Urinary bladder (tissue), 4 donors: Measurements from ENCODE around the gene KCNIP4. TPM values are rescaled to one million over a fixed set of nuclear protein-coding genes. Genes with fewer than 3 reads are reported as not detected.

Experiments used
- DNase-seq: peaks from one replicate; pipeline ENCODE4 v3.0.0-alpha.2; 2015; ENCODE audit errors: extremely low spot score
- H3K27ac ChIP-seq: one replicate; pipeline ENCODE4 v1.5.1; 2013; ENCODE audit warnings: low read depth, mild to moderate bottlenecking, moderate library complexity
- H3K36me3 ChIP-seq: one replicate; pipeline ENCODE4 v1.6.1; 2013; ENCODE audit warnings: mild to moderate bottlenecking, moderate library complexity; ENCODE audit not compliant: insufficient read depth
- H3K4me1 ChIP-seq: one replicate; pipeline ENCODE4 v1.6.1; 2013; ENCODE audit warnings: mild to moderate bottlenecking, moderate library complexity; ENCODE audit not compliant: insufficient read depth
- H3K4me3 ChIP-seq: one replicate; pipeline ENCODE4 v1.5.1; 2013; ENCODE audit warnings: low read depth, low read length
- WGBS: extraction: QIAGEN DNeasy Blood & Tissue Kit; methylation state at CpG from one replicate; pipeline ENCODE4 v1.1.7; 2013; 5-methylcytosine and 5-hydroxymethylcytosine counted together
- polyA plus RNA-seq: library from polyadenylated mRNA; stranded (reverse); fragments of 200-250 nt; gene quantifications from one replicate; pipeline ENCODE4 v1.2.3, GENCODE V29; 2013
- total RNA-seq: library from RNA; depleted of rRNA; stranded (reverse); fragments of >200 nt; gene quantifications from one replicate; pipeline ENCODE4 v1.2.3, GENCODE V29; 2014
- donor health status: healthy with polysubstance abuse.
- donor health status: healthy.

Gene KCNIP4
- total and polyA plus RNA-seq, 2 donors, result 4.9 to 23.5 TPM

GRCh38 chr4:21450331-21450730 lies 498.2 kb downstream of the KCNIP4 start:
- H3K27ac ChIP-seq, result no peak overlapping the region
- H3K36me3 ChIP-seq, result no peaks in the 10 kb centered on the region
- 71% methylated on average over 4 of the region's 4 CpGs for WGBS
- H3K4me1 ChIP-seq, result no peaks in the 10 kb centered on the region
- no peak for DNase-seq
- no peak overlapping the region for H3K4me3 ChIP-seq

DNA sequence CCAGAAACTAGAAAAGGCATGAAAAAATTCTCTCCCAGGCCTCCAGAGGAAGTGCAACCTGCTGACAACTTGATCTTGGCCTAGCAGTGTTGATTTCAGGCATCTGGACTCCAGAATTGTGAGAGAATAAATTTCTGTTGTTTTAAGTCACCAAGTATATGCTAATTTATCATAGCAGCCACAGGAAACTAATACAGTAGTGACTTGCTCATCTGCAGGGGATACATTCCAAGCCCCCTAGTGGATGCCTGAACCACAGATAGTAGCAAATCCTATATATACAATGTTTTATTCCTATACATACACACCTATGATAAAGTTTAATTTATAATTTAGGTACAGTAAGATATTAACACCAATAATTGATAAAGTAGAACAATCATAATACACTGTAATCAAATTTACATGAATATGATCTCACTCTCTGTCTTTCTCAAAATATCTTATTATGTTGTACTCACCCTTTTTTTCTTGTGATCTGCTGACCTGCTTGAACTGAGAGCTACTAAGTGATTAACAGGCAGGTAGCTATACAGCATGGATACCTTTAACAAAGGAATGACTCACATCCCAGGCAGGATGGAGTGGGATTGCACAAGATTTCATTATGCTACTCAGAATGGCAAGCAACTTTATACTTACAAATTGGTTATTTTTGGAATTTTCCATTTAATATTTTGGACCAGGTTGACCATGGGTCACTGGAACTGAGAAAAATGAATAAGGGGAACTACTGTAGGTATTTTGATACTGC lies 501.1 kb downstream of the KCNIP4 start:
- H3K27ac ChIP-seq, result no peak overlapping the region
- H3K36me3 ChIP-seq, result no peaks in the 10 kb centered on the region
- H3K4me3 ChIP-seq, result no peak overlapping the region
- DNase-seq, result no peak
- H3K4me1 ChIP-seq, result no peaks in the 10 kb centered on the region

DNA sequence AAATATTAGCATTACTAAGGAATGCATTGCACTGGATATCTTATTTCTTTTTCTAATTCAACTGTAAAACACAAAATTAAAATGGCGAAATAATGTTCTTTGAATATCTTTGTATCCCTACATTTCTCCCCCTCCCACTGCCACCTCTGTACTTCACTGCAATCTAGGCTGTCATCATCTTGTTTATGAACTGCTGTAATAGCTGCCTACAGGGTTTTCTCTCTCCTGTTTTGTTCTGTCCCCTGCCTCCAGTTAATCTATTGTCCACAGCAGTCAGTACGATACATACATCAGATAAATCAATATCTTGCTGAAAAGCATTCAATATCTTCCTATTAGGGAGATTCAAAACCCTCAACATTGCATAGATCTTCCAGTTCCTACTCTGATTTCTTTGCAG lies 528.4 kb downstream of the KCNIP4 start:
- H3K4me3 ChIP-seq, result no peak overlapping the region
- no peak overlapping the region for H3K27ac ChIP-seq
- 54% methylated on average over 2 of the region's 2 CpGs for WGBS
- no peaks in the 10 kb centered on the region for H3K4me1 ChIP-seq
- no peaks in the 10 kb centered on the region for H3K36me3 ChIP-seq
- no peak for DNase-seq

DNA sequence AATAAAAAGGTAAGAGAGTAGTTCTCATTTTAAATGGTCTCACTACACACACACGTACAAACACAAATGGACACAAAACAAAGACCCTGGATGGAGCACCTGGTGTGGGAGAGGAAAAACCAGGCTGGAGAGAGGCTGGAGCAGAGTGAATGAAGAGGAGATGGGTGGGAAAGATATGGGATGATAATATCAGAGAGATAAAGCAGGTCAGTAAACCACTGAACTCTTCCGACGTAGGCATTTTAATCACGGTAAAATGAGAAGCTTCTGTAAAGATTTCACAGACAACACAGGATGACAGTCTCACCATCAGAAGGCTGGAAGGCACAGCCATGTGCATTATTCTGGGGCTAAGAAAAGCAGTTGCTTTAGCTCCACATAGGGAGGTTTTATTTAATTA lies 532.8 kb downstream of the KCNIP4 start:
- H3K4me1 ChIP-seq, result no peaks in the 10 kb centered on the region
- DNase-seq, result no peak
- no peak overlapping the region for H3K4me3 ChIP-seq
- no peaks in the 10 kb centered on the region for H3K36me3 ChIP-seq
- no peak overlapping the region for H3K27ac ChIP-seq
- WGBS, result 48% methylated on average over 4 of the region's 4 CpGs

DNA sequence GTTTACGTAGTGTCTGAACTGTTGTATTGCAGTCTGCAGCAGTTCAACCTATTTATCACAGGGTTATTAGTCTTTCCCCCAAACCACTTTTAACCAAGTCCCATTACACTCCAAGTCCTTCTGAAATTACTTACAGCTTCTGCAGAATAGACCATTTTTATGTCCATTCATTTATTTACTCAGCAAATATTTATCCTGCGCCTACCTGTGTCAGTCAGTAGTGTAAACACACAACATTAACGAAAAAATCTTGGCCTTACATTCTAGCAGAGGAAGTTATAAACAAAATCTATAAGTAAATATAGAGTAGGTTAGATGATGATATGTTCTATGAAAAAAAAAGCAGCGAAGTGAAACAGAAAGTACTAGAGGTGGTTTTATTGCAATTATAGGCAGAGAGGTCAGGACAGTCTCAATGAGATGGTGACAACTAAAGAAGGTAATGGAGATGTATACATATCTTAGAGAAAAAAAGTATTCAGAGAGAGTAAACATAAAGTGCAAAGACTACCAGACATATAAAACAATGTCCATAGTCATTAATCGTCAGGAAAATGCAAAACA lies 534.7 kb downstream of the KCNIP4 start:
- Histone ChIP-seq H3K4me1 (no peaks in the 10 kb centered on the region), H3K4me3 (no peak overlapping the region), H3K36me3 (no peaks in the 10 kb centered on the region), H3K27ac (no peak overlapping the region)
- no peak for DNase-seq
- WGBS, result 79% methylated on average over 5 of the region's 5 CpGs

GRCh38 chr4:21411086-21411485 lies 537.5 kb downstream of the KCNIP4 start:
- no peaks in the 10 kb centered on the region for H3K36me3 ChIP-seq
- H3K27ac ChIP-seq, result no peak overlapping the region
- 40% methylated on average over 1 of the region's 1 CpG for WGBS
- no peak overlapping the region for H3K4me3 ChIP-seq
- no peak for DNase-seq
- no peaks in the 10 kb centered on the region for H3K4me1 ChIP-seq

- DNase-seq, result no peak
- H3K36me3 ChIP-seq, result no peaks in the 10 kb centered on the region
- H3K4me1 ChIP-seq, result no peaks in the 10 kb centered on the region
- WGBS, result 88% methylated on average over 4 of the region's 4 CpGs
- H3K27ac ChIP-seq, result no peak overlapping the region
- no peak overlapping the region for H3K4me3 ChIP-seq
Observed at GRCh38 chr4:21410372-21410771, 538.2 kb downstream of the KCNIP4 start.

DNA sequence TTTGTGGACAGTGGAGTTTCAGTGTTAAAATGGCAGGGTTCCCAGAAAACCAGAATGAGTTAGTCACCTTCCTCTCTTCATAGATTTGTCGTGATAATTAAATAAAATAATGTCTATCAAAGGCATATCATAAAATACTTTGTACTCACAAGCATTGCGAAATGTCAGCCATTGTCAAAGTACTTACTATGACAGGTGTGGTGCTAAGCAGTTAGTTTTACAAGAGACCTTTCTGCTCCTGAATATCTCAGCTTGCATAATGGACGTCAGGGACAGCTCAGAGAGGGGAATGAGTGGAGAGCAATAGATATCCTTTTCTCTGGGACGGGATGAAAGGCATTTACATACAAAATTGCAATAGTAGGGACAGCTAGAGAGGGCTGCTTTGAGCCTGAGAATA lies 560.9 kb downstream of the KCNIP4 start:
- Histone ChIP-seq H3K27ac (no peak overlapping the region), H3K4me3 (no peak overlapping the region), H3K4me1 (no peaks in the 10 kb centered on the region), H3K36me3 (no peaks in the 10 kb centered on the region)
- WGBS, result 50% methylated on average over 4 of the region's 4 CpGs
- no peak for DNase-seq

- H3K4me1 ChIP-seq, result no peaks in the 10 kb centered on the region
- 83% methylated on average over 3 of the region's 3 CpGs for WGBS
- no peak overlapping the region for H3K27ac ChIP-seq
- H3K4me3 ChIP-seq, result no peak overlapping the region
- no peaks in the 10 kb centered on the region for H3K36me3 ChIP-seq
- no peak for DNase-seq
Observed at GRCh38 chr4:21386166-21386780, 562.3 kb downstream of the KCNIP4 start.

- Histone ChIP-seq H3K4me1 (no peaks in the 10 kb centered on the region), H3K27ac (no peak overlapping the region), H3K4me3 (no peak overlapping the region), H3K36me3 (no peaks in the 10 kb centered on the region)
- WGBS, result 87% methylated on average over 4 of the region's 4 CpGs
- no peak for DNase-seq
Observed at GRCh38 chr4:21385706-21386105, 562.9 kb downstream of the KCNIP4 start.

DNA sequence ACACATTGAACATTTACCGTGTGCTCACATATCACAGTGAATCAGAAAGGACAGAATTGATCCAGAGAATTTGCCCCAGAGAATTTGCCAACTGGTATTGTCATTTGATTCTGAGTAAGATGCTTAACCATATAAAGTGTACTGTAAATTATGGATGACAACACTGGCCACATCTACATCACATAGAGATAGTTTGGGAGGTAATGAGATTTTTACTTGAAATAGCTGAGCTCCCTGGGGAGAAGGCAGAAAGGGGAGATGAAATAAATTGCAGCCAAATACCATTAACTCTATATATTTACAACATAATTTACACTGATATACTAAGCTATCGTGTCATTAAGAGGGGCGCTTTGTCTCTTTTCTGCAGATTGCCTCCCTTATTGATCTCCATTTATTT lies 564.0 kb downstream of the KCNIP4 start:
- 94% methylated on average over 3 of the region's 3 CpGs for WGBS
- DNase-seq, result no peak
- Histone ChIP-seq H3K36me3 (no peaks in the 10 kb centered on the region), H3K27ac (no peak overlapping the region), H3K4me3 (no peak overlapping the region), H3K4me1 (no peaks in the 10 kb centered on the region)

DNA sequence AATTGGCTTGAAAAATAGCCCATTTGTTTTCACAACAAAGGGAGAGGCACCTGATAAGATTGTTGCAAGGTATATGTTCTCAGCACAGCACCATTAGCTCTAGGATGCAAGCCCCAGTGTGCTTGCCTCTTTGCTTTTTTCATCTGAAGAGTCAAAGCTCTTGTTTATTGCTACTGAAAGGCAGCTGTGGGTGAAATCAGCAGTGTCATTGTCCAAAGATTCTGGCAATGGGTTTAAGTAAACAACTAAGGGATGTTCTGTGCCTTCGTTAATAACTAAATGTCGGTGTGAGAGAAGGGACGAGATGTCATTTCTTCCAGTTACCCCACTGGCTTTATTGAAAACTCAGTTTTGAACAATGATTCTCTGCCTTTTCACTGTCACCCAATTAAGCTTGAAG lies 567.7 kb downstream of the KCNIP4 start:
- H3K36me3 ChIP-seq, result no peaks in the 10 kb centered on the region

DNA sequence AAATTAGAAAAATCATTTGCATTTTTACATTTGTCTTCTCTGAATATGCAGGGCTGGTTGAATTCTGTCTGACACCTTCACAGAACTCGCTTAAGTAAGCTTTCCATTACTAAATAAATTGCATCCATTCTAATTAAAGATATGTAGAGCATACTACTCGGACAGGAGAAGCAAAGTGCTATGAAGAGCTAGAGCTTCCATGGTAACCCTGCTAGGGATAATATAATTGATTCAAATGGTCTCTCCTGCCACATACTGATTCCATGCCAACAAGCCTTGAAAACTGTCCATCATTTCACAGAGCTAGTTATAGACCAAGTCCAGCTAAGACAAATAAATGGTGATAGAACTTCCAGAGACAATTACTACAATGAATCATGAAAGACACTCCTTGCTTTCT lies 571.5 kb downstream of the KCNIP4 start:
- Histone ChIP-seq H3K36me3 (no peaks in the 10 kb centered on the region), H3K4me1 (no peaks in the 10 kb centered on the region), H3K4me3 (no peak overlapping the region), H3K27ac (no peak overlapping the region)
- no peak for DNase-seq
- WGBS, result 88% methylated on average over 2 of the region's 2 CpGs

More for the DNA sequence above, 567.7 kb downstream of the KCNIP4 start:
- WGBS, result 84% methylated on average over 3 of the region's 3 CpGs
- Histone ChIP-seq H3K4me3 (no peak overlapping the region), H3K4me1 (no peaks in the 10 kb centered on the region), H3K27ac (no peak overlapping the region)
- no peak for DNase-seq

- no peak for DNase-seq
- H3K4me3 ChIP-seq, result no peak overlapping the region
- 64% methylated on average over 3 of the region's 3 CpGs for WGBS
- H3K4me1 ChIP-seq, result no peaks in the 10 kb centered on the region
- no peaks in the 10 kb centered on the region for H3K36me3 ChIP-seq
- H3K27ac ChIP-seq, result no peak overlapping the region
Observed at GRCh38 chr4:21376176-21376575, 572.4 kb downstream of the KCNIP4 start.
